GM18861 (cell line): ENCODE results near the gene GNB3.

Experiments used
- ATAC-seq: cut with Tn5 transposase; IDR thresholded peaks from one replicate; pipeline ENCODE4 v1.9.1; 2021; ENCODE audit not compliant: unreplicated experiment

Gene GNB3

DNA sequence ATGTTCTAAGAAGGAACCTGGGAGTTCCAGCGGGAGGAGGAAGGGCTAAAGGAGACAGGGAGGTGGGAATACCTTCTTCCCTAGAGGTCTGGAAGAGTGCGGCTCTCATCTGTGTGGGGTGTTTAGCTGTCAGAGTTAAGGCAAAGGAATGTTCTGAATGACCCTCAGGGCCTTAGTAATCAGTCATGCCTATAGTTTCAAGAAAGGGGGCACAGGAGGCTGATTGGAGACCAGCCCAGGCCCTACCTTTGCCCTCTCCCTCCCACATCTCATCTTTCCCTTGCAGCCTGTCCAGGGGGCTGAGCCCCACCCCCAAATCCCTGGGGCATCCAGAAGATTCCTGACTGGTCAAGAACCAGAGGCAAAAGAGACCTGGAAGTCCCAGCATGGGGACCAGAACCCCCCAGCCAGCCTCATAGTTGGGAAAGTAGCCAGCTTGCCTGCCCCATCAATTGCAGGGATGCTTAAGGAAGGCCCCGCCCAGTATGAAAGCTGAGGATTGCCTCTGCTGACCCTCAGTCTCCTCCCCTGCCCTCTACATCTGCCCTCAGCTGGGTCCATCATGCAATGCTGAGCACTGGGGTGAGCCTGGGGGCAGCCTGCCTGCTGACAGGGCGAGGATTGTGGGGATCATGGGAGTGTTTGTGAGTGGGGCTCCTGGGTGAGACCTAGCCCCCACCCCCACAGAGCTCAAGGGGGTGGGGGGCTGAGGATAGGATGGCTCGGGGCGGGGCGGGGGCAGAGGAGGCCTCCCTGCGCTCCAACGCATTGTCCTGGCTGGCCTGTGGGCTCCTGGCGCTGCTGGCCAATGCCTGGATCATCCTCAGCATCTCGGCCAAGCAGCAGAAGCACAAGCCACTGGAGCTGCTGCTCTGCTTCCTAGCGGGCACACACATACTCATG lies 17.3 kb upstream of the GNB3 start:
- ATAC-seq: no peak

DNA sequence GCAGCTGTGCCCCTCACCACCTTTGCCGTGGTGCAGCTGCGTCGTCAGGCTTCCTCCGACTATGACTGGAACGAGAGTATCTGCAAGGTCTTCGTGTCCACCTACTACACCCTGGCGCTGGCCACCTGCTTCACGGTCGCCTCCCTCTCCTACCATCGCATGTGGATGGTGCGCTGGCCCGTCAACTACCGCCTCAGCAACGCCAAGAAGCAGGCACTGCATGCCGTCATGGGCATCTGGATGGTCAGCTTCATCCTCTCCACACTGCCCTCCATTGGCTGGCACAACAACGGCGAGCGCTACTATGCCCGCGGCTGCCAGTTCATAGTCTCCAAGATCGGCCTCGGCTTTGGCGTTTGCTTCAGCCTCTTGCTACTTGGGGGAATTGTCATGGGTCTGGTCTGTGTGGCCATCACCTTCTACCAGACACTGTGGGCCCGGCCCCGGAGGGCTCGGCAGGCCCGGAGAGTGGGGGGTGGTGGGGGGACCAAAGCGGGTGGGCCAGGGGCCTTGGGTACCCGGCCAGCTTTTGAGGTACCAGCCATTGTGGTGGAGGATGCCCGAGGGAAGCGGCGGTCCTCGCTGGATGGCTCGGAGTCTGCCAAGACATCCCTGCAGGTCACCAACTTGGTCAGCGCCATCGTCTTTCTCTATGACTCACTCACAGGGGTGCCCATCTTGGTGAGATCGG lies 16.5 kb upstream of the GNB3 start:
- ATAC-seq: no peak

DNA sequence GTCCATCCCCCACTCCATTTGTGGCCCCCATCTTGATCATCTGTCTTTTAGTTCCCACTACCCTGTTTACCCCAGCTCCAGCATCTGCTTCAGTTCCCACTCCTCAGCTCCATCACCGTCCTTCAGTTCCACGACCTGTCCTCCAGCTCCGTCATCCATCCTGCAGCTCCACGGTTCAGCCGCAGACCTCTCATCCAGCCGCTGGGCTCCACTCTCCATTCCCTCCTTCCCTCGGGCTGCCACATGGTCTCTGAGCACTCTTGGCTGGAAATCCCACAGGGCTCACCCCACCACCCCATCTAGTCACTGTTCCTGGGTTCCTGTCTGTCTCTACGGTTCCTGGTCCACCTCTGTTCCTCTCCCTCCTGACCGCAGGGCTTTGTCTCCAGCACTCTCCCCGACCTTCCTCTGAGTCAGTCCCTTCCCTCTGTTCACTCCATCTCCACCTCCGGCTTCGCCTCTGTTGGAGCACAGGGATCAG lies 15.8 kb upstream of the GNB3 start:
- ATAC-seq: no peak

DNA sequence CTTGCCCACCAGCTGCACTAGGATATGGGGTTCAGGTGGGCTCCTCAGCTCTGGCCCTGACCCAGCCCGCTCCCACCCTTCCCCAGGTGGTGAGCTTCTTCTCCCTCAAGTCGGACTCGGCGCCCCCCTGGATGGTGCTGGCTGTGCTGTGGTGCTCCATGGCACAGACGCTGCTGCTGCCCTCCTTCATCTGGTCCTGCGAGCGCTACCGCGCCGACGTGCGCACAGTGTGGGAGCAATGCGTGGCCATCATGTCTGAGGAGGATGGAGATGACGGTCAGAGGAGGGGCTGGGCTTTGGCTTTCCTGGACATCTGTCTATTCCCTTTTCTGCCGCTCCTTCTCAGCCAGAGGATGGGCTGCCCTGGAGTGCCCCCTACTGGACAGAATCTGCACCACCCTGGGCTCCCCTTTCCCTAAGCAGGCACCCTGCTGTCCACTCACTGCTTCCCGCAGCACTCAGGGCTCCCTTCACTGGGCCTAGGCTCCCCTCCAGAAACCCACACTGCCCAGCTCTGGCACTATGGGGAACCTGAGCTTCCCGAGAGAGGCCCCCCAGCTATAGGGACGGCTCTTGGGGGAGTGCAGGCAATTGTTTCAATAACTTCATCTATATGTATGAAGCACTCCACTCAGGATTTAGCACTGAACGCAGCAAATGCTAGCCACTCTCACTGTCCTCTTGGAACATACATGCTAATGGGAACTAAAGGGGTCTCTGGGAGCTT lies 15.2 kb upstream of the GNB3 start:
- ATAC-seq: no peak

DNA sequence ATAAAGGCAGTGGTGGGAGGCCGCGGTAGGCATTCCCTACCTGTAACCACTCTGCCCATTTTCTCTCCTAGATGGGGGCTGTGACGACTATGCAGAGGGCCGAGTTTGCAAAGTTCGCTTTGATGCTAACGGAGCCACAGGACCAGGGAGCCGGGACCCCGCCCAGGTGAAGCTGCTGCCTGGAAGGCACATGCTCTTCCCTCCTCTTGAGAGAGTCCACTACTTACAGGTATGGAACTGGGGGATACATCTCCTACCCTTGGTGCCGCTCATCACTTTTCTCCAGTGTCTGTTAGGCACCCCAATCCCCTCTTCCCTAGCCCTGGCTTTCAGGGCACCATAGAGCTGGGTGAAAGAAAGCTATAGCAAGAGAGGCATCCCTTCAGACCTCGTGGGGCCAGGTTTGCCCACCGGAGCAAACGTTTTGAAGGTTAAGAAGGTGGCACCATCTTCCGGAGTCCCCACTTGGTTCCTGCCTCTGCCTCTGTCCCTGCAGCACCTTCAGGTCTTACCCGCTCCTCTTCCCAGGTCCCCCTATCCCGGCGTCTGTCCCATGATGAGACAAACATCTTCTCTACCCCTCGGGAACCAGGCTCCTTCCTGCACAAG lies 14.5 kb upstream of the GNB3 start:
- ATAC-seq: no peak

DNA sequence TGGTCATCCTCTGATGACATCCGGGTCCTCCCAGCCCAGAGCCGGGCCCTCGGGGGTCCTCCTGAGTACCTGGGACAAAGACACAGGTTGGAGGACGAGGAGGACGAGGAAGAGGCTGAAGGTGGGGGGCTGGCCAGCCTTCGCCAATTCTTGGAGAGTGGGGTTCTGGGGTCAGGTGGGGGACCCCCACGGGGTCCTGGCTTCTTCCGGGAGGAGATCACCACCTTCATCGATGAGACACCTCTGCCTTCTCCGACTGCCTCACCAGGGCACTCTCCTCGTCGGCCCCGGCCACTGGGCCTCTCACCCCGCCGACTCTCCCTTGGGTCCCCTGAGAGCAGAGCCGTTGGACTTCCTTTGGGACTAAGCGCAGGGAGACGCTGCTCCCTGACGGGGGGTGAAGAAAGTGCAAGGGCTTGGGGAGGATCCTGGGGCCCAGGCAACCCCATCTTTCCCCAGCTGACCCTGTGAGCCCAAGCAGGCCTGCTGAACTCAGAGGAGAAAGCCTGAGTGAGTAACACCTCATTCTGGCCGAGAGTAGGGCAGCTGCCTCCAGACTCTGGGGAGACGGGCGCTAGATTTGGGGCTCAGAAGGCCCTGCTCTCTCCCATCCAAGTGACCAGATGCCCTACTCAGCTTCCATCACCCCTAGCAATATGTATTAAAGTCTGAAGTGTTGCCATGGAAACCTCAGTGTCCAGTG lies 13.8 kb upstream of the GNB3 start:
- no peak for ATAC-seq

DNA sequence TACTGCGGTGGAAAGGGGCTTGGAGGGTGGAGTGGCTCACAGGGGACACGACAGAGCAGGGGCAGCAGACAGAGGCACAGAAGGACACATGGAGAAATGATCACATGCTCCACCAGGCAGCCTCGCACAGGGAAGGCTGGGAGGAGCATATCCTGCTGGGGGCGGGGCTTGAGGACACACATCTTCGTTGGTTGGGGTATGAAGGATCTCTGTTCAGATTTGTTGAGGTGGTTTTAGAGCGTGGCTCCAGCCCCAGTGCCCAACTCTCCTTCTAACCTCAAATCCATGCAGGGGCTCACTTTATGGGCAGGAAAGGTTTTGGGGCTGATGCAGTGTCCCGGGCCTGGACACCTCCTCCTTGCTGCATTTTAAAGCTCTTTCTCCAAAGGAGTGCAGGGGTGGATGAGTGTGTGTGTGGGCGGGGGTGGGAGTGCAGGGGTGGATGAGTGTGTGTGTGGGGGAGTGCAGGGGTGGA lies 13.3 kb upstream of the GNB3 start:
- no peak for ATAC-seq

DNA sequence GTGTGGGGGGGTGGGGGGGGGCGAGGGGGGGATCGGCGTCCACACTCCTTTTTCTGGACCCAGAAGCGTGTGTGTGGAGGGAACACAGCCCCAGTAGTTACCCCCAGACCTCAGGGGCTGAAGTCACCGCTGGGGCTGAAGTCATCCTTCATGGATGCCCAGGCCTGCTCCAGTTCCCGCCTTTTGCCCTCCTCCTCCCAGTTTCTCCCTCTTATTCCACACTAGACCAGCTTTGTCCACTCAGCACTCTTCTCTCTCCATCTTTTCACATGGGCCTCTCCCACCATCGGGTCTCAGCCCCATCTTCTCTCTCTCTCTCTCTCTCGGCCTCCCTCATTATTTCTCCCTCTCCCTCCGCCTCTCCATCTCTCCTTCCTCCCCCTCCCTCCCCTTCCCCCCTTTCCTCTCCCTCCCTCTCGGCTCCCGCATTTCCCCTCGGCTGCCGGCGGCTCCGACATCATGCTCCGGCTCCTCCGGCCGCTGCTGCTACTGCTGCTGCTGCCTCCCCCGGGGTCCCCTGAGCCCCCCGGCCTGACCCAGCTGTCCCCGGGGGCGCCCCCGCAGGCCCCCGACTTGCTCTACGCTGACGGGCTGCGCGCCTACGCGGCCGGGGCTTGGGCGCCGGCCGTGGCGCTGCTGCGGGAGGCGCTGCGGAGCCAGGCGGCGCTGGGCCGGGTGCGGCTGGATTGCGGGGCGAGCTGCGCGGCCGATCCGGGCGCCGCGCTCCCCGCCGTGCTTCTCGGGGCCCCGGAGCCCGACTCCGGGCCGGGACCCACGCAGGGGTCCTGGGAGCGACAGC lies 12.5 kb upstream of the GNB3 start, which contains the start of gene P3H3:
TSS of gene P3H3 (plus strand) at position 426 of the 799 bp plus-strand sequence. CDS start at position 460, 34 bp downstream.
- ATAC-seq: no peak

DNA sequence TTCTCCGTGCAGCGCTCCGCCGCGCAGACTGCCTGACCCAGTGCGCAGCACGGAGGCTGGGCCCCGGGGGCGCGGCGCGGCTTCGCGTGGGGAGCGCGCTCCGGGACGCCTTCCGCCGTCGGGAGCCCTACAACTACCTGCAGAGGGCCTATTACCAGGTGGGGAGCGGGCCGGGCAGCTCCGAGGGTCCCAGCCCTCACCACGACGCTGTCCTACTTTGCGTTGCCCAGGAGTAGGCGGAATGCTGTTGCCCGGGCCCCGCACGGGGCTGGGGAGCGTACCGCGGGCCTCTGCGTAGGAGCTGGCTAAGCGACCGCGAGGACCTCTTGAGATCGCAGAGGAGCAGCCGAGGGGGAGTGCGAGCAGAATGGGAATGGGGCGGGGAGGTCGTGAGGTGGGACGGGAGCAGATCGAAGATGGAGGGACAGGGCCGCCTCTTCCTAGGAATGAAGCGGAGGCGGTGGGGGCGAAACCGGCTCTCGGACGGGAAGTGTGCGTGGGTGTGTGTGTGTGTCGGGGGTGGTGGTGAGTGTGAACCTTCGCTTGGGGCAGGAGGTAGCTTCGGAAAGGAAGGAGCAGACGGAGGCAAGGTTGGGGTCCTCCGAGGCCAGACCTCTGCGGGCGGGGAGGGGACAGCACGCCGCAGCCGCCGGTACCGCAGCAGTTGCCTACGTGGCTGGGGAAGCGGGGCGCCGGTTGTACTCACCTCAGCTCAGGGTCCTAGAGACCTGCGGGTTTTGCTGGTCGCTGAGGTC lies 11.8 kb upstream of the GNB3 start:
- ATAC-seq: no peak

DNA sequence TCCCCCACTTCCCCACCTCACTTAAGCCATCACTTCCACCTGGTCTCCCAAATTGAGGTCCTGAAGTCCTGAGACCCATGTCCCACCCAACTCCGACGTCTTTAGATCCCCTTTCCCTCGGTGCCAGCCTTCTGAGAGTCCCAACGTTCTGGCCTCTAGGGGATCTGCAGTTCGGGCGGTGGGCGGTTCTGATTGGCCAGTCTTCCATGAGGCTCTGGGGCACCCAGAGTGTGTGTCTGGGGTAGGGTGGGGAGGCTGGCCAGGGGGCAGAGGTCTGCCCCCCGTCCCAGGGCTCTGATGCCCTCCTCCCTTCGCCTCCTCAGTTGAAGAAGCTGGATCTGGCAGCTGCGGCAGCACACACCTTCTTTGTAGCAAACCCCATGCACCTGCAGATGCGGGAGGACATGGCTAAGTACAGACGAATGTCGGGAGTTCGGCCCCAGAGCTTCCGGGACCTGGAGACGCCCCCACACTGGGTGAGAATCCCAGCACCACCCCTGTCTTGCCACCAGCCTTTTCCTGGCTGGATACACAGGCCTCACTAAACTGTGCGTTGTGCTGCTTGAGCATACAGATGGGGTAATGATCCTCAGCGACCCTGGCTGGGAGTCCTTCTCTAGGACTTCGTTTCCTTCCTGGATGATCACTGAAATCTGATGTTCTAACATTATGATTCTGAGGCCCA lies 11.0 kb upstream of the GNB3 start:
- ATAC-seq: no peak

DNA sequence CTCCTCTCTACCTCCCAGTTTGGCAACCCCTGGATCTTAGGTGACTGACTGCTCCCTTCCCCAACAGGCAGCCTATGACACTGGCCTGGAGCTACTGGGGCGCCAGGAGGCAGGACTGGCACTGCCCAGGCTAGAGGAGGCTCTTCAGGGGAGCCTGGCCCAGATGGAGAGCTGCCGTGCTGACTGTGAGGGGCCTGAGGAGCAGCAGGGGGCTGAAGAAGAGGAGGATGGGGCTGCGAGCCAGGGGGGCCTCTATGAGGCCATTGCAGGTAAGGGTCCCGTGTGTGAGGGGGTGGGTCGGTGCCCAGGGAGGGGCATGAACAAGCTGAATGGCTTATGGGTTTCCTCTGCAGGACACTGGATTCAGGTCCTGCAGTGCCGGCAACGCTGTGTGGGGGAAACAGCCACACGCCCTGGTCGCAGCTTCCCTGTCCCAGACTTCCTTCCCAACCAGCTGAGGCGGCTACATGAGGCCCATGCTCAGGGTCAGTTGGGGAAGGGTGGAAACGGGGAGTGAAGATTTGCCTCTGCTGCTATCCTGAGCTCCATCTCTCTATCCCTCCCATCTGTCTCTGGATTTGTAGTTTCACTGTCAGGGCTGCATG lies 10.3 kb upstream of the GNB3 start:
- ATAC-seq: no peak

DNA sequence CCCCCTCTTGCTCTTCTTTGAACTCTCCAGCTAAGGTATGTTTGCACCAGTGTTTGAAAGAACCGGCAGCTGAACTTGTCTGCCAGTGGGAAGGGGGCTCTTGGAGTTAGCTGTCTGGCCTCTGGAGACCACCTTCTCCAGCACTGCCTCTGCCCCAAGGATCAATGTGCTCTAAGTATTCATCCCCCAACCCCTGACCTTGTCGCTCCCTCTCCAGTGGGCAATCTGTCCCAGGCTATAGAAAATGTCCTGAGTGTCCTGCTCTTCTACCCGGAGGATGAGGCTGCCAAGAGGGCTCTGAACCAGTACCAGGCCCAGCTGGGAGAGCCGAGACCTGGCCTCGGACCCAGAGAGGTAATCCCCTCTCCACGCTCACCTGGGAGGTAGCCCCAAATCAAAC lies 9.7 kb upstream of the GNB3 start:
- ATAC-seq: no peak

DNA sequence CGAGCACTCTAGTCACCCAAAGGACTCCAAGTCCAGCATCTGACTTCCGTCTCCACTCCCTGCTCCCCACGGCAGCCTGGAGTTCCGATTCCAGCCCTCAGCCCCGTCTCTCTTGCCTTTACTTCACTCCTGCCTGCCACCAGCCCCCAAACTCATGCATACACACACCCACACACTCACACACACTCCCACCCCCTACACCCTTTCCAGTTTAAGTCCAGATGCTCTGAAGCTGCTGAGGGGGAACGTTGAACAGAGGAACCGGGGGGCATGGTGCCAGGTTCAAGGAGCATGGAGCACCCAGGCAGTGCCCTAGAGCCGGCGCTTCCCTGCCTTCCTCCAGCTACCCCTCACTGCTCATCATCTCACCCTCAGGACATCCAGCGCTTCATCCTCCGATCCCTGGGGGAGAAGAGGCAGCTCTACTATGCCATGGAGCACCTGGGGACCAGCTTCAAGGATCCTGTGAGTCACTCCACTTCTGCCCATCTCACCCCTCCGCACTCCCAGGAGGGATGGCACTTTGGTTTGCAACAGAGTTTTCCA lies 9.2 kb upstream of the GNB3 start:
- ATAC-seq: no peak

DNA sequence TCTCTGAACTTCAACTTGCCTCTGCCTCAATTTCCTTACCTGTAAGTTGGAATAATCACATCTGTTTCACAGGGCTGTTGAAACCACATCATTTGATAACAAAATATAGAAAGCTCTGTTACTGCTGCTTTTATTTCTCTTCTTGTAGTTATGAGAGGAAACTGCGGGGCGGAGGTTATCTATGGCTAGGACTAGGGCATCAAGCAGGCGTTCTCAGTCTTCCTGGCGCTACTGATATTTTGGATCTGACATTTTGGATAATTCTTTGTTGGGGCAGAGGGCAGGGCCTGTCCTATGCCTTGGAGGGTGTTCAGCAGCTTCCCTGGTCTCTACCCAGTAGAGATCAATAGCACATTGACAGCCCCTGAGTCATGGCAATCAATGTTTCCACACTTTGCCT lies 8.6 kb upstream of the GNB3 start:
- ATAC-seq: no peak

DNA sequence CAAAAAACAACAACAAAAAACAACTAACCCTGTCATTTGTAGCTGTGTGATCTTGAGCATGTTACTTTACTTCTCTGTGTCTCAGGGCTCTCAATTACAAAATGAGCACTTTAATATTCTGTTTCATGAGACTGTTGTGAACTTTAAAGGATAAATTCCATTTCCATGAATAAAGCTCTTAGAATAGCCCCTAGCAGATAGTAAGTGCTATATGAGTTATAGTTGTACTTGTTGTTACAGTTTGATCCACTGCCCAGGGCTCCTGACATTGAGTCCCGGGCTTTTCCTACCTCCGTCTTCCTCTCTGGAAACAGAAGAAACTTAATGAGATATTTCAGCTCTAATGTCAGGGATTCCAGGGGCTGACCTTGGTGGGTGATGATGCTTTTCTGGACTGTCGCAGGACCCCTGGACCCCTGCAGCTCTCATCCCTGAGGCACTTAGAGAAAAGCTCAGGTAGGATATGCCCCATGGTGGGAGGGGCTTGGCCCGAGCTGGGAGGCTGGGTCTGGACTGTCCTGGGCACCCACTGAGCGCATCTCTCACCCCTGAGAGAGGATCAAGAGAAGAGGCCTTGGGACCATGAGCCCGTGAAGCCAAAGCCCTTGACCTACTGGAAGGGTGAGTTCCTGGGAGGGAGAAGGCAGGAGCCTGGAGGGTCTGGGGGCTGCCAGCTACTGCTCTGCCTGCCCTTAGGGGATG lies 7.4 kb upstream of the GNB3 start:
- ATAC-seq: no peak

DNA sequence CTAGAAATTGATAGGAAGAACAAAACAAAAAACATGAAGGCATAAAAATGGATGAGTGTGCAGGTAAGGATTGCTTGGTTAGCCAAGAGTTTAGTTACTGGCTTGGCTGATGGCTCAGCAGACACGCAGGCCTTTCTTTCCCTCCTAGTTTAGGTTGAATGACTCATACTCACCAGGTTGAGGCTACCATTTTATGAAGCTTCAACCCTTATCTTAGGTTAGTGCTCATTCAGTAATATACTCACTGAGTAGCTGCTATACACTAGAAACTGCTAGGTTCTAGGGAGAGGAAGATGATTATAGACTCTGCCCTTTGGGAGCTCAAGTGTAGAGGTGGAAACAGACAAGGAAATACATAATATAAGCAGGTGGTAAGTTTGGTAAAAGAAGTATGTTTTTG lies 6.5 kb upstream of the GNB3 start:
- no peak for ATAC-seq

DNA sequence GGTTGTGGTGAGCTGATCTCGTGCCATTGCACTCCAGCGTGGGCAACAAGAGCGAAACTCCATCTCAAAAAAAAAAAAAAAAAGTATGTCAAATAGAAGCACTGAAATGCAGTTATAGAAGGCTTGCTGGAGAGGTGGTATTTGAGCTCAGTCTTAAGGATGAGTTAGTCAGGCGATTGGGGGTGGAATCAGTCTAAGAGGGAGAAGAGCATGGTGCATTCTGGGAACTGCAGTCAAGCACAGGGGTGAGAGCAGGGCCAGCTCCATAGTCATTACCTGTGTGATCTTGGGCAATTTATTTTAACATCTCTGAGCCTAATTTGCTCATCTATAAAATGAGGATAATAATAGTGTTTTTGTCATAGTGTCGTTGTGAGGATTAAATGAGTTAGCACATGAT lies 5.9 kb upstream of the GNB3 start:
- no peak for ATAC-seq
